Fibroblast of peridontal ligament (primary cell): ENCODE data around the gene CLPSL2.

Experiments used
- DNase-seq: peaks from one replicate; pipeline ENCODE4 v3.0.0-alpha.2; 2010; ENCODE audit errors: extremely low read depth

CLPSL2 gene

DNA sequence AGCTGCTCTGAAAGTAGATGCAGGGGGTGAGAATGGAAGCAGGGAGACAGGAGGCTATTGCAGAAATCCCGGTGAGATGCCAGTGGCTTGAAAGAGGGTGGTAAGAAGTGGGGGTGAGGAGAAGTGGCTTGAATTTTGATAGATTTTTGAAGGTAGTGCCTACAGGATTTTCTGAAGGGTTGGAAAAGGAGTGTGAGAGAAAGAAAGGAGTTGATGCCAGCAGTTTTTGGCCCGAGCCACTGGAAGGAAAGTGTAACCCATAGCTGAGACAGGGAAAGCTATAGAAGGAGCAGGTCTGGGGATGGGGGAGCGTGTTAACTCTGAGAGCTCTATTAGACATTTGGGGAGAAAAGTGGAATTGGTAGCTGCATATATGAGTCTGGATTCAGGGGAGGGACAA, 29.9 kb upstream of the CLPSL2 start:
- DNase-seq: no peak

DNA sequence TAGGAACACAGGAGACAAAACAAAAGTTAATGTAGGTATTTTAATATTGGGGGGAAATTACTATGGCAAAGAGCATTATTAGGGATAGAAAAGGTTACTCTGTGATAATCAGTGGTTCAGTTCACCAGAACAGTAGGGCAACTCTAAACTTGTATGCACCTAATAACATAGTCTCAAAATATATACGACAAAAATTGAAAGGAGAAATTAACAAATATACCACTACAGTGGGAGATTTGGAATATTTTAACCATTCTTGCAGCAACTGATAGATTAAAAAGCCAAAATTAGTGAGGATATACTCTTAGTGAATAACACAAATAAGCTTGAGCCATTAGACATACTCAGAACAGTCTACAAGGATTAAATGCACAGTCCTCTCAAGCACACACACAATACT, 28.5 kb upstream of the CLPSL2 start:
- DNase-seq: no peak

GRCh38 chr6:35750557-35750956, 25.8 kb upstream of the CLPSL2 start:
- no peak for DNase-seq

- DNase-seq: no peak
Observed at GRCh38 chr6:35751594-35751993, 24.8 kb upstream of the CLPSL2 start.

GRCh38 chr6:35752330-35752729, 24.1 kb upstream of the CLPSL2 start:
- DNase-seq: no peak

DNA sequence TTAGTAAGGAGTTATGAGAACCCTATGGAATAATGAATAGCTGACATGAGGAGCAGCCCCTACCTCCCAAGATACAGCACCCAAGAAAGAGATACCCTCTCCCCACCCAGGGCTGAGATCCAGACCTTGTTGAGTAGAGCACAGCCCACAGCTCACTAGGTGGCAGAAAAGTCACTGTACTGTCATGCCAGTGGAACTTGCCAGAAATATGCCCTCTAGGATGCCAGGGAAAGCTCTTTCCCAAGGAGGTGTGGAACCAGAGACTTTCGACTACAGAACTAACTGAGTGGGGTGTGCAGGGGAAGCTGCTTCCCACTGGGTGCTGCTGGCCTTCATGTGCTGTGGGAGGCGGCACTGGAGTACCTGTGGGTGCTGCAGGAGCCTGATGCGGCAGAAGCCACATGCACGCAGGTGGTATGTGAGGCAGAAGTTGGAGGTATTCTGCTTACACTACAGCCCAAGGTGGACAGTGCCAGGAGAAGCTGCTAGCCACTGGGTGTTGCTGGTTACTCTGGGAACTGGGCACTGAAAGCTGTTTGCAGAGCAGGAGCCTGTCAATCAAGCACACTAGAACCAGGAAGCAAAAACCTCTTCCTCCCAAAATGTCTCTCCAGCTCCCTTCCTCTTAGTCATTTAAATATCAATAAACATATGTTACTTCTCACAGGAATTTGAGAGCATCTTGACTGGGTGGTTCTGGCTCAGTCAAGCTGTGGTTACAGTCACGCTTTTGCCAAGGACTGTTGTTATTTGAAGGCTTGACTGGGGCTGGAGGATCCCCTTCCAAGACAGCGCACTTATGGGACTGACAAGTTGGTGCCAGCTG, 21.7 kb upstream of the CLPSL2 start:
- DNase-seq: peak; percentile 25

- no peak for DNase-seq
Observed at GRCh38 chr6:35755278-35755924, 21.0 kb upstream of the CLPSL2 start.

- peak; percentile 8 for DNase-seq
Observed at GRCh38 chr6:35757456-35758123, 18.8 kb upstream of the CLPSL2 start.

DNA sequence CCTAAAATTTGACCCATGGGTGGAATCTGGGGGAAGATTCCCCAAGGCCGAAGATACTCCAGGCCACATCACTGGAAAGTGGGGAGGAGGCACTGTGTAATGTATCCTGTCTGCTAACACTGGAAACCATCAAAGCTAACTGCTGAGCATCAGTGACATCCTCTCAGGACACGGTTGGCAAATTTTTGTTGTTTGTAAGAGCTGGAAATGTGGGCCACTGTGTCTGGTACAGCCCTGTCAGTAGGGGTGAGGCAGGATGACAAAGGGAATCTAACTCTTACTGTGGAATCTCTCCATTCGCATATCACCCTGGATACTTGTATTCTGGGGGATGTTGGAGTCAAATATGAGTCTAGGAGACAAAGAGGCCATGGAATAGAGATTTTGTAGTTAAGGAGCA, 17.0 kb upstream of the CLPSL2 start:
- DNase-seq: no peak

- no peak for DNase-seq
Observed at GRCh38 chr6:35765739-35766138, 10.7 kb upstream of the CLPSL2 start.

GRCh38 chr6:35769211-35769610, 7.2 kb upstream of the CLPSL2 start:
- DNase-seq: no peak

DNA sequence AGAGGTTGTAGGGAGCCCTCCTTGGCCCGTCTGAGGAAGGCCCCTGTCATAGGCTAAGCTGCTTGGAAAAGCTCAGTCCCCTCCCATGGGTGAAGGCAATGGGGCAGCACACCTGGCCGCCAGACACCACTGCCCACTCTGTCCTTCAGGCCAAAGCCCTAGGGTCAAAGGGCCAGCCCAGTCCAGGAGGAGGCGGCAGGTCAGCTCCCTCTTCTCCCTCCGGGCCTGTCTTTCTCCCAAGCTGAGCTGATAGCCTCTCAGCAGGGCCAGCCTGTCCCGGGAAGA, 5.1 kb upstream of the CLPSL2 start:
- DNase-seq: no peak

DNA sequence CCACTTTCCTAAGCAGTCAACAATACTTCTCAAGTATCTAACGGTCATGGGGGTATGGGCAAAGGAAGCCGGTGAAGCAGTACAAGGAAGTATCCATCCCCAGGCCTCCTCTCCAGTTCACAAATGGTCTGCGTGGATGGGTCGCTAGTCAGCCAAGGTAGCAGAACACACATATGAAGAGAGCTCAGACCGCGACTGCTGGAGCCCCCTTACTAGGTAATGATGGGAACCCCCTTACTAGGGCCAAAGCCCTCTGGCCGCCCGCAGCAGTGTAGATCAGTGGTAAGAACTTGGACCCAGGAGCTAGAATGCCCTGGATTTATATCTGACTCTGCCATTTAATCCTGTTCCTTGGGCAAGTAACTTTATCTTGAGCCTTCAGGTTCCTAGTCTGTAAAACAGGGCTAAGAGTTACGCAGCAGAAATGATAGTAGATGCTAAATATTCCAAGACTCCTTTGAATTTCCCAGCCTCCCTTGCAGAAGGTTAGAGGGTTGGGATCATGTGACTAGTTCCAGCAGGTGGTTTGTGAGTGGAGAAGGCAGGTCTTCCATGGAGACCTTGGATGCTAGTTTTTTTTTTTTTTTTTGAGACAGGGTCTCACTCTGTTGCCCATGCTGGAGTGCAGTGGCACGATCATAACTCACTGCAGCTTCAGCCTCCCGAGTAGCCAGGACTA, 2.1 kb upstream of the CLPSL2 start:
- DNase-seq: no peak

DNA sequence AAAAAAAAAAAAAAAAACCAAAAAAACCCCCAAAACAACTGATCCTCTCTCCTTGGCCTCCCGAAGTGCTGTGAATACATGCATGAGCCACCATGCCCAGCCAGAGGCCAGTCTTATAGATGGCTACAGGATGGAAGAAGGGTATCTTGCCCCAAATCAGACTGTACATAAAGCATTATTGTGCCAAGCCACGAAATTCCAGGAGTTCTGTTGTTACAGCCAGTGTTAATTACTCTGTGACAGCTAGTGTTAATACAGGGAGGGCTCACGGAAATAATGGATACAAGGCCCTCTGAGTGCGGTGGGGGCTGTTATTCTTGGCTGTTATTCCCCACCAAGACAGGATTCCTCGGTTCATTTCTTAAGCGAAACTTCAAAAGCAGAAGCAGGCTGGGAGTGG, 1.4 kb upstream of the CLPSL2 start:
- no peak for DNase-seq

GRCh38 chr6:35777356-35778102, 1.1 kb downstream of the CLPSL2 start:
- DNase-seq: no peak

GRCh38 chr6:35778437-35778836, 2.0 kb downstream of the CLPSL2 start:
- no peak for DNase-seq

GRCh38 chr6:35780719-35781118, 4.3 kb downstream of the CLPSL2 start, which contains the start of gene CLPSL1:
Gene CLPSL1 (plus strand): TSS chr6:35781019. CDS start chr6:35781111, 92 bp downstream.
- DNase-seq: no peak

DNA sequence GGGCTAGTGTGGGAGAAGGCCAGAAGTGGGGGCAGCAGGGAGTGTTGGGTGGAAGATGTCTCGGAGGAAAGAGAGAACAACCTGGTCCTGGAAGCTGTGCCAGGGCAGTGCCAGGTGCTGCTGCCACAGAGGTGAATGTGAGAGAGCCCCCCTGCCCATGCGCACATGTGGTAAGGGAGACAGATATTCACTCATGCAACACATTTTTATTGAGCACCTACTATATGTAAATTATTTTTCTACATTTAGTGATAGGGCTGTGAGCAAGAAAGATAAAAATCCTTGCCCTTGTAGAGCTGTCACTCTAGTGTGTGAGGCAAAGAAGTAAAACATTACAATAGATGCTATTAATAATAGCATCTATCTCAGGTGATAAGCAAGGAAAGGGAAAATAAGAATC, 4.9 kb downstream of the CLPSL2 start:
- no peak for DNase-seq

- DNase-seq: no peak
Observed at GRCh38 chr6:35782424-35782823, 6.0 kb downstream of the CLPSL2 start.

- no peak for DNase-seq
Observed at GRCh38 chr6:35784200-35784599, 7.8 kb downstream of the CLPSL2 start.

DNA sequence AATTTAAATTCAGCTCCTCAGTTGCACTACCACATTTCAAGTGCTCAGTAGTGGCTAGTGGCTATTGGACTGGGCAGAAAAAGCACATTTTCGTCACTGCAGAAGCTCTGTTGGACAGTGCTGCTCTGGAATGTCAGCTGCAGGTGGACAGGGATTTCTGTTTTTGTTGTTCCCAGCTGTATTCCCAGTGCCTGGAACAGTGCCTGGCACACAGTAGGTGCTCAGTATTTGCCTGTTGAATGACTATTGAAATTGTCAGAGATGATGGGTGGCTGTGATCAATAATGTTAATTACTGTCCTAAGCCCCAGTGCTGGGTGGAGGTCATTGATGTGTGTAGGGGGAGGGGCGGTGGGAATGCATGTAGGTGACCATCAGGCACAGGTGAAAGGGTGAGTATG, 9.9 kb downstream of the CLPSL2 start:
- DNase-seq: no peak

GRCh38 chr6:35786810-35787209, 10.4 kb downstream of the CLPSL2 start:
- DNase-seq: no peak
